DOHH2 (cell line): ENCODE data around the gene TLR5.

Experiments
- CTCF ChIP-seq: fragments of 200-600 bp; sonication (generic); IDR thresholded peaks from one replicate; pipeline ENCODE4 v1.5.1; 2014; ENCODE audit warnings: antibody characterized with exemption, mild to moderate bottlenecking, low read depth, low read length; ENCODE audit not compliant: poor library complexity, severe bottlenecking
- EZH2phosphoT487 ChIP-seq: fragments of 200-600 bp; sonication (generic); IDR thresholded peaks from 2 replicates; pipeline ENCODE4 v1.6.1; 2017; ENCODE audit warnings: borderline replicate concordance, mild to moderate bottlenecking, antibody characterized with exemption, low read length, moderate library complexity, mixed read lengths

GRCh38 chr1:223177681-223178080 lies 34.6 kb upstream of the TLR5 start:
- TF ChIP-seq CTCF (no peak), EZH2phosphoT487 (no peak)
